GM19463 (cell line): ENCODE results near the gene KIF5C.
A peak's percentile ranks its signal among the peaks of the same experiment; 100 is the strongest.

Experiments used
- ATAC-seq: cut with Tn5 transposase; IDR thresholded peaks from one replicate; pipeline ENCODE4 v1.9.1; 2021; ENCODE audit warnings: mild to moderate bottlenecking, moderate library complexity; ENCODE audit not compliant: unreplicated experiment

KIF5C gene

DNA sequence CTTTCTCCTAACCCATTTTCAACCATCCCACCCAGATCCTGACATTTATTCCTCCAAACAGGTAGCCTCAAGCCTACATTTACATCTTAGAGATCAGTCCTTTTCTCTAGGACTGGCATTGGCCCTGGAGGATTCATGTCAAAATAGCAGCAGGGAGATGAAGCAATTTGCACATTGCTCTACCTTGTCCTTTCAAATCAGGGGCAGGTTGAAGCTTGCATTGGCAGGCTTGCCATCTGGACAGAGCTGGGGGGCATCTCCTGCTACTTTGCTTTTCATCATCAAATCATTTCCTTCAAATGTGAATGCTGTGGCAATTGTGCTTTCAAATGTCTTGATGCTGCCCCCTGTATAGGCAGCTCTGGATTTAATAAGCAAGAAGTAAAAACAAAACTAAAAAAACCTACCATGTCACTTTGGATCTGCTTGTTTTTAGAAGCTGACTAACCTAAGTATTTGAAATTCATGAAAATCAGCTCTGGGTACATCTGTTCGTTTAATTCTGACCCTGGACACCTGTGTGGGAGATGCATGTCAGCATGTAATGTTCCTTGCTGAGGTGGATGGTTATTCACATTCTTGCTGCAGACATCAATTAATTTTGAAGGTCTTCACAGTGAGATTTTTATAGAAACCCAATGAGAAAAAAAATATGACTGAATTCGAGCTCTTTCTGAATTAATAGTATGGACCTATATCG, 47.9 kb downstream of the KIF5C start:
- ATAC-seq, result no peak

DNA sequence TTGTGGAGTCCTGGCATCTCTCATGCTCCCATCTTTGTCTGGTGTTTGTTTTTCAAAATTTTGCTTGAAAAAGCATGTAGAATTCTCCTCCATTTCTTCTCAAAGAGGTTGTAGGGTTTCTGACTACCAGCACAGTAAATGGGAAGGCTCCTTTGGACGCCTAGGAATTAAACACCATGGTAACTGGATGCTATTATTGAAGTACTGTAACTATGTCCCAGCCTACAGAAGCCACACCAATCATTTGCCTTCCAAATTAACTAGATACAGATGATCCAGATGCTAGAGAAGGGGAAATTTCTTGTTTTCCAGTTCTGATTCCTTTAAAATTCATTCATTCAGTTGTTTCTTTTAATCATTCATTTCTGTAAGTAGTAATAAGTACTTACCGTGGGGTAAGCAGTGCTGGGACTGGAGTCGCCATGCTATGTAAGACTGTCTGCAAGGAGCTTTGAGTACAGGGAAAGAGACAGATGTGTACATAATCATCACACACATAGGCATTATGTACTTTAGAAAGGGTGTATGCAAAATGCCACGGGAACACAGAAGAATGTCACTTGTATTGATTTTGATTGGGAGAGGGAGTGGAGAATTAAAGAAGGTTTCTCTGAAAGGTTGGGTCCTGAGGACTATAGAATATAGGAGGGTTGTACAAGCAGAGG, 49.6 kb downstream of the KIF5C start:
- no peak for ATAC-seq

DNA sequence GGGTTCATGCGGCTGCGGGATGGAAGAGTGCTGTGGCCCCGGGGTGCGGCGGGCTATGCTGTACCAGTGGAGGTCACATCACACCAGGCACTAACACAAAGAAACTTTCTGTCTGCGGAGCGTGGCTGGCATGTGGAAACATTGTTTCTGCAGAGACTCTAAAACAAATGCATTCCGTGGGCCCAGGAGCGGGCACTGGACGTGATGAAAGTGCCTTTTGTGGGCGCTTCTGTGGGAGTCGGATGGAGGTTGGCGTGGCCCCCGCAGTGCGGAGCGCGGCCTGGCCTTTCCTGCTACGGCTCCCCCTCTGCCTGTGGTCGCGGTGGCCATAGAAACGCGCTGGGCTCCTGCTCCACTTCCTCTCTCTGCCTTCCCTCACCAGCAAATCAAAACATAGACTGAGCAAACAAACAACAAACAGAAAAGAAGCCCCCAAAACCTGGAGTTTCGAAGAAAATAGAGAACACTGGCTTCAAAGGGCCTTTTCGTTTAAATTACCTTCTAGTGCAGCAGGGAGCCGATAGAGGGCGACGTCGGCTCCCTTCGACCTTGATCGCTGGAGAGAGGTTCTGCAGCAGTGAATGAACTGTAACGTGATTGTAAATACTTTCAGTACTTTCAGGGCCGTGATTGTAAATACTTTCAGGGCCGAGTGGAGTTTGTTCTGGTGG, 51.4 kb downstream of the KIF5C start:
- ATAC-seq, result peak; percentile 91

- ATAC-seq, result peak; percentile 58
Observed at GRCh38 chr2:148926981-148927401, 52.0 kb downstream of the KIF5C start.

DNA sequence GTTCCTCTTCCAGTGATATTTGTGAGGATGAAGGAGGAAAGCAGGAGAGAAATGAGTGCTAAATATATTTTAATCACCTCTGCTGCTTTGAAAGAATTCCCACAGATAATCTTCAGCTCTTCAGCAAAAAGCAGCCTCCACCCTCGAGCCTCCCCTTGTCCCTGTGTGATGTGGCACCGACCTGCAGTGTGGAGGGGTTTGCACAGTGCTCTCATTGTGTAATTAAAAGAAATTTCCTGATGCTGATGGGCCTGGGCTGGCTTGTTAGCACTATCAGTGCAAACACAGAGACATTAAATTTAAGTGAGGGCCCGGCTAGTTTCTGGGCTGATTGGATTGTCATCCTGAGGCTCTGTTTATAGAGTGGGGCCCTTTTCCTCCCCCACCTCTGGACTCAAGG, 53.4 kb downstream of the KIF5C start:
- no peak for ATAC-seq

DNA sequence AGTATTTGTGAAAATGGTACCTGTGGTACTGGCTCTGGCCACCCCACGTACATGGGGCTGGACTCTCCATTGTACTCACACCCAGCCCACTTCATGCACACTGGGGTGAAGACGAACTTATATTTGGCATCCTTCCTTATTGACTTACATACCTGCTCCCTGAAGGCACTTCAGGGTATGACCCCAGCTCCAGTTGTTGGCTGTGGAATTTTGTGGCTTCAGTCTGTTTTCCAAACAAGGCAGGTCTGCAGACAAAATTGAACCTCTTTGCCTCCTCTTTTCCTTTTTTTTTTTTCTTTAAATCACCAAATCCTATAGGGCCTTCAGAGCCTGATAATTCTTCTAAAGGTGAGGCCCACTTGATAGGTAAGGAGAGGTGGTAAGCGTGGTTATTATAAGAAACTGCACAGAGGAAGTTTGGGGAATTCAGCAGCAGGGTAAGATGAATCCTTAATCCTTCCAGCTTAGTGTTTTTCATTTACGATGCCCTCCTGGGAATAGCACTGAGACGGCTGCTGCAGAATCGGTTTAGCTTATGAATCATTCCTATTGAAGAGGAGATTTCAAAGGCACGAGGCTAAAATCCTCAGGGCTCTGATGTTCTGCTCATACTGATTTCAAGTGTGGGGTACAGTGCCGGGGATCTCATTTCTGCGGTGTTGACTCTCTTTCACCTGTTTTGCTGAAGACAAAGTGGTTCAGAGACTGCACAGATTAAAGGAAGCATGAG, 55.2 kb downstream of the KIF5C start:
- ATAC-seq, result no peak

DNA sequence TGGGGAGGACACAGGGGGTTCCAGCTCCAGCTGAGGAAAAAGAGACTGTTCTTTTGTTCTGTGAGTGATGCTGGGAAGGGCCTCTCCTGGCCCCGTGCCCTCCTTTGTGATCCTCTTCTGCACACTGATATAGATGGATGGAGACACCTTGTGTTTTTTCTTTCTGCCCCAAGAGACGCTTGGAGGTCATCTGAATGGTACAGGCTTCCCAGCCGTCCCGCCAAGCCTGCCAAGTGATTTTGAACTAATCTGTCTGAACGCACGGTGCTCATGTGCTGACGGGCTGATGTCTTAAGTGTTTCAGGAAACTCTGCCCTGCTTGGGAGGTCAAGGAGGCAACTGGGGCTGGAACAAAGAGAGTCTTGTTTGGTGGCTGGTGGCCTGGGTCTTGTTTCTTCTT, 57.5 kb downstream of the KIF5C start:
- no peak for ATAC-seq

DNA sequence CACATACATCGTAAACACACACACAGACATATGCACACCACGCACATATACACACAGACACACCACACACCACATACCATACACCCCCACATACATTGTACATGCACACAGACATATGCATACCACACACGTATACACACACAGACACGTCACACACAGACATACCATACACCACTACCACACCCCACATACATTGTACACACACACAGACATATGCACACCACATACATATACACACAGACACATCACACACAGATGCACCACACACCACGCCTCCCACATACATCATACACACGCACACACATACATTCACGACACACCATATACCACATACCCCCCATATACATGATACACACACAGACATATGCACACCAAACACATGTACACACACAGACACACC, 58.4 kb downstream of the KIF5C start:
- no peak for ATAC-seq

- no peak for ATAC-seq
Observed at GRCh38 chr2:148935791-148936190, 60.8 kb downstream of the KIF5C start.

DNA sequence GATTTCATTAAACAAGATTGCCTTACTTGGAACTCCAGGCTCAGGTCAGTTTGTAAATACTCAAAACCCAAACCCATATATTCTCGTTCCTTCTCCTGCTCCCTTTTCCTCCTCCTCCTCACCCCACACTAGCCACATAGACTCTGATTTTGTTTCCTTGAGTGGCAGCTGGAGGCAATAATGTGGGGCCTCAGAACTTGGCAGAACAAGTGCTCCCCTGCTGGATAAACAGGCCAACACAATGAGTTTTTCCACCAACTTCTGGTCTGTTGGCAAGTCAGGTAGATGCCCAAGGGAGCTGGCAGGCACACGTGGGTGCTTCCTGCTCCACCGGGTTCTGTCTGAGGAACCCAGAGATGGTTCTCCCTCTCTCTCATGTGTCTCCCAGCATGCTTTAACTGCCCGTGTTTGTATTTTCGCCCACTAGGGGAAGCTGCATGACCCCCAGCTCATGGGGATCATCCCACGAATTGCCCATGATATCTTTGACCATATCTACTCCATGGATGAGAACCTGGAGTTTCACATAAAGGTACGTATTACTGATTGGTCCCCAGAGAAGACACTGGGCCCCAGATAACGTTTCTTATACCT, 61.9 kb downstream of the KIF5C start:
- ATAC-seq, result no peak

GRCh38 chr2:148939271-148939670, 64.2 kb downstream of the KIF5C start:
- ATAC-seq, result no peak

DNA sequence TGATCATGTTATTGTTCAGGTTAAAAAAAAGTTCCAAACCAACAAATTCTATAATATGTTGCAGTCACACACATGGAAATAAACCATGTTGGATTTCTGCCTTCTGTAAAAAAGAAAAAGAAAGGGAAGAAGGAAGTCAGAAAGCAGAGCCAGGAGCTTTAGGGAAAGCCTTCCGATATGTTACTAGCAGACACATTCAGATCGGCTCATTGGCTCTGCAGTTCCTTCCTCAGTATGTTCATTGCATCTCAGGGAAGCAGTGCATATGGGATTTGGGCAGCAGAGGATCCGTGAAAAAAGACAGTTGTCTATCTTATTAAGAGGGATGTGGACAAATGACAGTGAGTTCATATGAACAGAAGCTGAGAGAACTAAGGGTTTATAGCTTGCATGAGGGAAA, 68.1 kb downstream of the KIF5C start:
- no peak for ATAC-seq

- ATAC-seq, result no peak
Observed at GRCh38 chr2:148944536-148944935, 69.5 kb downstream of the KIF5C start.

GRCh38 chr2:148947299-148947698, 72.3 kb downstream of the KIF5C start:
- ATAC-seq, result no peak

- ATAC-seq, result no peak
Observed at GRCh38 chr2:148948868-148949267, 73.8 kb downstream of the KIF5C start.

- no peak for ATAC-seq
Observed at GRCh38 chr2:148949348-148949747, 74.3 kb downstream of the KIF5C start.

- ATAC-seq, result no peak
Observed at GRCh38 chr2:148952621-148953020, 77.6 kb downstream of the KIF5C start.

DNA sequence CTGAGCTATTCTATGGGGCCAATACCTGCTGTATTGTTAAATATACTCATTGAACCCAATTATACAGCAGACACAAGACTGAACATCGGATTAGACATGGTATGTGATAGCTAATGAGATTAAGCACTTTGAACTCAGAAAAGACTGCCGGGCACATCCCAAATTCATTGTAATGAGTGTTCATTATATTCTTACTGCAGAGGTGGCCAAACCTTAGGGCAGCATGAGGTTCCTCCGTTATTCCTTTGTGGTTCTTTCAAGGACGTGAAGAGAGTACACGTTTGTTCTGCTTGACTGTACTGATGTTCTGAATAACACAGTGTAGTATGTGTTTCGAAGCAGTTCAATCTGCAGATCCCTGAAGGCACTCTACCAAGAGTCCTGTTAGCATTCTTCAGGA, 78.4 kb downstream of the KIF5C start:
- ATAC-seq, result no peak

- ATAC-seq, result no peak
Observed at GRCh38 chr2:148954536-148954935, 79.5 kb downstream of the KIF5C start.

GRCh38 chr2:148955798-148956197, 80.8 kb downstream of the KIF5C start:
- ATAC-seq, result no peak

- no peak for ATAC-seq
Observed at GRCh38 chr2:148957023-148957422, 82.0 kb downstream of the KIF5C start.
